BLaER1 treated with 17β-estradiol and CSF1 and Interleukin-3, amounts not matched to agents 10 nM and 100 nM (cell line): Measurements from ENCODE around the gene CLEC18B.
"Not testable (repeated sequence)": the region's sequence is repeated elsewhere in the genome, so short reads cannot be mapped to it uniquely, and the experiment has no call there.

ENCODE experiments used
- H3K27ac ChIP-seq, 11 experiments: shearing (Covaris generic); formaldehyde crosslinking; 2 replicates each; pipeline ENCODE4 v1.8.1; 2022
- H3K27me3 ChIP-seq, 11 experiments: shearing (Covaris generic); formaldehyde crosslinking; 2 replicates each; pipeline ENCODE4 v1.8.1; 2022
- H3K36me3 ChIP-seq, 11 experiments: shearing (Covaris generic); formaldehyde crosslinking; 2 replicates each; pipeline ENCODE4 v1.8.1; 2022
- H3K4me1 ChIP-seq, 10 experiments: shearing (Covaris generic); formaldehyde crosslinking; 2 replicates each; pipeline ENCODE4 v1.8.1; 2022
- H3K4me2 ChIP-seq, 11 experiments: shearing (Covaris generic); formaldehyde crosslinking; 2 replicates each; pipeline ENCODE4 v1.8.1; 2022
- H3K4me3 ChIP-seq, 10 experiments: shearing (Covaris generic); formaldehyde crosslinking; 2 replicates each; pipeline ENCODE4 v1.8.1; 2022
- H3K9ac ChIP-seq, 11 experiments: shearing (Covaris generic); formaldehyde crosslinking; 2 replicates each; pipeline ENCODE4 v1.8.1; 2022
- H3K9me3 ChIP-seq, 11 experiments: shearing (Covaris generic); formaldehyde crosslinking; replicated peaks in 1 of 11; 2 replicates each; pipeline ENCODE4 v1.8.1; 2022
- H4K20me1 ChIP-seq, 11 experiments: shearing (Covaris generic); formaldehyde crosslinking; 2 replicates each; pipeline ENCODE4 v1.8.1; 2022

CLEC18B gene

GRCh38 chr16:74423721-74424120, 2.4 kb upstream of the CLEC18B start:
- H3K27me3 ChIP-seq, H3K9ac ChIP-seq, H3K27ac ChIP-seq, H4K20me1 ChIP-seq, H3K4me3 ChIP-seq, H3K36me3 ChIP-seq, H3K9me3 ChIP-seq: not testable (repeated sequence)
- H3K4me1 ChIP-seq, result peaks cover 0 to 14% (median 0%) of the 10 kb centered on the region in 10 experiments; a peak in 6 of 20 replicates
- H3K4me2 ChIP-seq, result peak overlapping the region in 1 of 11 experiments; percentile 18; a peak in 2 of 22 replicates

- not testable (repeated sequence) for H4K20me1 ChIP-seq, H3K9me3 ChIP-seq, H3K9ac ChIP-seq, H3K36me3 ChIP-seq, H3K27ac ChIP-seq, H3K4me3 ChIP-seq, H3K27me3 ChIP-seq, H3K4me2 ChIP-seq
- H3K4me1 ChIP-seq, result peaks cover 0 to 14% (median 0%) of the 10 kb centered on the region in 10 experiments; a peak in 6 of 20 replicates
These were observed 808 bp upstream of the CLEC18B start for GRCh38 chr16:74422086-74422485.

GRCh38 chr16:74421482-74421785, 156 bp upstream of the CLEC18B start:
- not testable (repeated sequence) for H3K9ac ChIP-seq, H3K4me2 ChIP-seq, H4K20me1 ChIP-seq, H3K27ac ChIP-seq, H3K4me3 ChIP-seq, H3K36me3 ChIP-seq, H3K9me3 ChIP-seq, H3K27me3 ChIP-seq
- H3K4me1 ChIP-seq, result peaks cover 0 to 14% (median 0%) of the 10 kb centered on the region in 10 experiments; a peak in 6 of 20 replicates

- peaks cover 0 to 10% (median 0%) of the 10 kb centered on the region in 10 experiments; a peak in 5 of 20 replicates for H3K4me1 ChIP-seq
- not testable (repeated sequence) for H3K36me3 ChIP-seq, H3K27me3 ChIP-seq, H3K27ac ChIP-seq, H3K9ac ChIP-seq, H4K20me1 ChIP-seq, H3K4me3 ChIP-seq, H3K4me2 ChIP-seq, H3K9me3 ChIP-seq
These were observed 1.5 kb downstream of the CLEC18B start for GRCh38 chr16:74419811-74420210.

GRCh38 chr16:74417897-74418296, 3.4 kb downstream of the CLEC18B start:
- H3K27me3 ChIP-seq, H3K4me1 ChIP-seq, H3K9ac ChIP-seq, H4K20me1 ChIP-seq, H3K27ac ChIP-seq, H3K9me3 ChIP-seq, H3K4me2 ChIP-seq, H3K36me3 ChIP-seq, H3K4me3 ChIP-seq: not testable (repeated sequence)

GRCh38 chr16:74413920-74414319, 7.4 kb downstream of the CLEC18B start:
- H3K4me3 ChIP-seq, H3K36me3 ChIP-seq, H3K4me2 ChIP-seq, H3K4me1 ChIP-seq, H3K9ac ChIP-seq, H3K9me3 ChIP-seq, H3K27ac ChIP-seq, H4K20me1 ChIP-seq, H3K27me3 ChIP-seq: not testable (repeated sequence)

- H3K9ac ChIP-seq, H3K4me3 ChIP-seq, H4K20me1 ChIP-seq, H3K27me3 ChIP-seq, H3K9me3 ChIP-seq, H3K27ac ChIP-seq, H3K4me2 ChIP-seq, H3K36me3 ChIP-seq, H3K4me1 ChIP-seq: not testable (repeated sequence)
These were observed 7.8 kb downstream of the CLEC18B start for GRCh38 chr16:74413485-74413884.

GRCh38 chr16:74412775-74413390, 8.4 kb downstream of the CLEC18B start:
- H3K9ac ChIP-seq, H3K4me1 ChIP-seq, H3K27me3 ChIP-seq, H3K27ac ChIP-seq, H3K4me2 ChIP-seq, H4K20me1 ChIP-seq, H3K9me3 ChIP-seq, H3K36me3 ChIP-seq, H3K4me3 ChIP-seq: not testable (repeated sequence)

- not testable (repeated sequence) for H3K4me1 ChIP-seq, H3K27me3 ChIP-seq, H3K27ac ChIP-seq, H3K9ac ChIP-seq, H3K9me3 ChIP-seq, H4K20me1 ChIP-seq, H3K4me2 ChIP-seq, H3K4me3 ChIP-seq, H3K36me3 ChIP-seq
These were observed 9.0 kb downstream of the CLEC18B start for GRCh38 chr16:74412138-74412774.

- H3K36me3 ChIP-seq, H3K4me3 ChIP-seq, H3K9ac ChIP-seq, H3K4me2 ChIP-seq, H3K9me3 ChIP-seq, H3K27ac ChIP-seq, H3K4me1 ChIP-seq, H4K20me1 ChIP-seq: not testable (repeated sequence)
- H3K27me3 ChIP-seq, result peaks cover 4 to 13% (median 8%) of the 10 kb centered on the region in 11 experiments; a peak in 21 of 22 replicates
These were observed 10.3 kb downstream of the CLEC18B start for GRCh38 chr16:74410981-74411380.

GRCh38 chr16:74410057-74410957, 11.0 kb downstream of the CLEC18B start:
- not testable (repeated sequence) for H3K4me3 ChIP-seq, H3K4me1 ChIP-seq, H3K9me3 ChIP-seq, H3K27ac ChIP-seq, H3K9ac ChIP-seq, H3K4me2 ChIP-seq, H3K36me3 ChIP-seq, H4K20me1 ChIP-seq
- H3K27me3 ChIP-seq, result peaks cover 4 to 13% (median 8%) of the 10 kb centered on the region in 11 experiments; a peak in 21 of 22 replicates

GRCh38 chr16:74409185-74409981, 11.9 kb downstream of the CLEC18B start:
- not testable (repeated sequence) for H3K4me2 ChIP-seq, H3K36me3 ChIP-seq, H3K9ac ChIP-seq, H3K4me3 ChIP-seq, H3K9me3 ChIP-seq, H3K4me1 ChIP-seq, H3K27ac ChIP-seq, H4K20me1 ChIP-seq
- H3K27me3 ChIP-seq, result peaks cover 4 to 13% (median 8%) of the 10 kb centered on the region in 11 experiments; a peak in 21 of 22 replicates

GRCh38 chr16:74407362-74407705, 13.9 kb downstream of the CLEC18B start:
- peaks cover 4 to 13% (median 8%) of the 10 kb centered on the region in 11 experiments; a peak in 21 of 22 replicates for H3K27me3 ChIP-seq
- peak overlapping the region in 6 of 10 experiments; percentile 33 to 54 (median 38); a peak in 7 of 20 replicates for H3K4me3 ChIP-seq
- peak overlapping the region in 2 of 11 experiments; percentile 33 to 41; a peak in 3 of 22 replicates for H3K9ac ChIP-seq
- not testable (repeated sequence) for H4K20me1 ChIP-seq, H3K9me3 ChIP-seq, H3K4me1 ChIP-seq, H3K36me3 ChIP-seq
- H3K27ac ChIP-seq, result peak overlapping the region in 1 of 11 experiments; percentile 6; a peak in 1 of 22 replicates
- peak overlapping the region in 10 of 11 experiments; percentile 13 to 67 (median 40); a peak in 10 of 22 replicates for H3K4me2 ChIP-seq
